ENCODE data around the gene MMP13.
"Not testable (repeated sequence)": the region's sequence is repeated elsewhere in the genome, so short reads cannot be mapped to it uniquely, and the experiment has no call there.

Gene MMP13

DNA sequence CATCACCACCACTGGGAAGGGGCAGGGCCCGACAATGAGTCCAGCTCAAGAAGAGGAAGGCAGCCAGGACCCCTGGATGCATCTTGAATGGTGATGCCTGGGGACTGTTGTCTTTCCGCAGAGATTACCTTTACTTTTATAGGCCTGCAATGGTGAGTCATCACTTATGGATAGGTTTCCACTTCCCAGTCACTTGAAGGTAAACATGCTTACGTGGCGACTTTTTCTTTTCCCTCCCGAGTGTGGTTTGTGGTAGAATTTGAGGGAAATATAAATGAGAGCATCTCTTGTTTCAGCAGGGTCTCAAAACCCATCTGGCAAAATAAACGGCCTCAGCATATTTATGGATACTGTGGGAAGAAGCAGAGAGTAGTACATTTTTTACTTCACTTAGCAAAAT is at the start of gene MMP13:
Gene MMP13 (minus strand): TSS at position 109 of the 400 bp plus-strand sequence. CDS start 27 bp downstream, at position 82.
- no peak for DNase-seq

DNA sequence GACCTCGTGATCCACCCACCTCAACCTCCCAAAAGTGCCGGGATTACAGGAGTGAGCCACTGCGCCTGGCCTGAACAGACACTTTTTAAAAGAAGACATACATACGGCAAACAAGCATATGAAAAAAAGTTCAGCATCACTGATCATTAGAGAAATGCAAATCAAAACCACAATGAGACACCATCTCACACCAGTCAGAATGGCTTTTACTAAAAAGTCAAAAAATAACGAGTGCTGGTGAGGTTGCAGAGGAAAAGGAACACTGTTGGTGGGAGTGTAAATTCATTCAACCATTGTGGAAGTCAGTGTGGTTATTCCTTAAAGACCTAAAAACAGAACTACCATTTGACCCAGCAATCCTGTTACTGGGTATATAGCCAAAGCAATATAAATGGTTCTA is 48.7 kb upstream of the MMP13 start:
- not testable (repeated sequence) for DNase-seq

DNA sequence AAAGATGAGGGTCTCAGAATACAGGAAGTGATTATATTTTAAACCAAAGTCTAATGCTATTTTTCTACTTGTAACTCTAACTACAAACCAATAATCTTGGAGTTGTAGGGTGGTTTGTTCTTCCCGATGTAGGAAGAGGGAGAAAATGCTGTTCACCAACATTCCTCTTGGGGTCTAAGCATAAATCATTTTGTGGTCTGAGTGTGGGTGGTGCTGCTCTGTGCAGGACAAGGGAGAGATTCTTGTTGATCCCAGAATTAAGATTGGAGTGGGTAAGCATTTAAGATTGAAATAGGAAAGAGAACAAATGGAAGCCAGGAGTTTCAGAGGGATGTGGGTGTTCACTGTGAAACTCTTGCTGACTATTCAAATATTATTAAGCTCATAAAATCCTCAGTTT is 38.6 kb upstream of the MMP13 start:
- no peak for DNase-seq

DNA sequence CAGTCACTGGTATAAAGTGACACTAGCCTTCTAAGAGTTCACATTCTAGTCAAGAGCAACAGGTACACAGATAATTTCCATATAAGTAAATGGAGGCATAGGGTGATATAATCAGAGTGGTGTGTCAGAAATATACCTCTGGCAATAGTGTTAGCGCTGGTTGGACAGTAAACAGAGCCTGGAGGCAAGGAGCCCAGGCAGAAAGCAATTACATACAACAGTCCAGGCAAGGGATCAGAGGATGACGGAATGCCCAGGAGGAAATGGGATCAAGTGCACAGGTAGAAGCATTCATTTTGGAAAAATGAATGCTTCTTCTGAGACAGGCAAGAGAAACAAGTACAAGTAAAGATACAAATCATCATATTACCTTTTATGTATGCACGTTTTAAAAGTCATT is 36.2 kb upstream of the MMP13 start:
- no peak for DNase-seq

DNA sequence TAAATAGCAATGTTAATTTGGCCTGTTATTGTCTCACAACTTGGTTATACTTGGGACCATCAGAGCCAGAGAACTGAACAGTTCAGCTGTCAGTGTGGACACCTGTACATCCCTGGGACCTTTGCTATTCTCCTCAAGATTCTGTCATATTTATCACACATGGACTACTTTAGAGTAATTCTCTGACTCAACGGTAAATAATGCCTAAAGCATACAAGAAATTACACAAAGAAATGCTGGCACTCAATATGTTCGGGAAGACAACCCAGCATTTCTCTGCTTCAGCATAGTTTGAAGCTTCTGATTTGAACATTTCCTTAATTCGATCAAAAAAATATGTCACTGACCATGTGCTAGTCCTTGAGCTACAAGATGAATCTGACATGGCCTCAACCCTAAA is 34.6 kb upstream of the MMP13 start:
- DNase-seq: no peak

DNA sequence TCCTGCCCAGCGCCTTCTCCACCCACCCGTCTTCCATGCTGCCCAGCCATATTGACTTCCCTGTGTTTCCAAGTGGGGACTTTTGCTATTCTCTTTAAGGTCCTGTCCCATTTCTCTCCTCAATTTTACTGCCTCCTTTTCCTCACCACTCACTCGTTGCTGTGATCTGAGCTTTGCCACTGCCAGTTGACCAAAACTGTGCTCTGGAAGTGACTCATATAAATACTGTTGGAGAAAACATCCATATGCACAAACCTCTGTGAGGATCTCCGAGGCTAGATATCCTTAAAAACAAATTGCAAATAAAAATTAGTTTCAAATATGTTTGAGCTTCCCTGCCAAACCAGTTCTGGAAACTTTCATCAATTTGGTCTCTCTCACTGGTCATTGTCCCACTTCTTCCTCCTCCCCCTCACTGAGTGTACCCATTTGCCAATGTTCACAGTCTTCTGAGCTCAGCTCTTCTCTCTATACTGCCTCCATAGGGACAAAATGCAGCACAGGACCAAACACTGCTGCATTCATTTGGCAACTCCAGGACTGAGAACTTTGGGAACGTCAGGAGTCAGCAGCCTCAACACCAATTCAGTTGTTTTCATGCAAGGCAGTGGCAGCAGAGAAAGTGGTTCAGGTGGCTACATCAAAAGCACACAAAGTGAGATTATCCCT is 34.0 kb upstream of the MMP13 start:
- DNase-seq: no peak

DNA sequence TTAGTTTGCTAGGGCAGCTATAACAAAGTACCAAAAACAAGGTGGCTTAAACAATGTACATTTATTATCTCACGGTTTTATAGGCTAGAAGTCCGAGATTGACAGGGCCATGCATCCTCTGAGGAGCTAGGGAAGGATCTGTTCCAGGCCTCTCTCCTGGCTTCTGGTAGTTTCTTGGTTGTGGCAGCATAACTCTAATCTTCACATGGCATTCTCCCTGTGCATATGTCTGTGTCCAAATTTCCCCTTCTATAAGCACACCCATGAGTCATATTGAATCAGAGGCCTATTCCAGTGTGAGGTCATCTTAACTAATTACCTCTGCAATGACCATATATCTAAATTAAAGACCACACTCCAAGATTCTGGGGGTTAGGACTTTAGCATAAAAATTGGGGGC is 31.3 kb upstream of the MMP13 start:
- no peak for DNase-seq

DNA sequence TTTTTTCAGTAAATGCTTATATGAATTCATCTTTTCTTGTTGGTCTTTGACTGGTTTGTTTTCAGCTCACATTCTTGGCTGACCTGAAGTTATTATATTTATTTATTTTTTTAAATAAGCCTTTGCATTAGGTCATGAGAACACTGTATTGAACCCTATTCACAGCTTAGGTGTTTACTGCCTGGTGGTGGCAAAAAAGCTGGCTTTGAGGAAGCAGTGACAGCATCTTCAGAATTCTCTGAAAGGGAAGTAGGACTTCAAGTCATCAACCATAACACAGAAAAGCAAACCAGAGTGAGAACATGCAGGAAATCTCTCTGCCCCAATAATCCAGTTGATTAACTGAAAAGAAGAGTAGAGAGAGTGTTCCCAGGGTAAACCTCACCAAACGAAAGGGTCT is 30.3 kb upstream of the MMP13 start:
- no peak for DNase-seq

DNA sequence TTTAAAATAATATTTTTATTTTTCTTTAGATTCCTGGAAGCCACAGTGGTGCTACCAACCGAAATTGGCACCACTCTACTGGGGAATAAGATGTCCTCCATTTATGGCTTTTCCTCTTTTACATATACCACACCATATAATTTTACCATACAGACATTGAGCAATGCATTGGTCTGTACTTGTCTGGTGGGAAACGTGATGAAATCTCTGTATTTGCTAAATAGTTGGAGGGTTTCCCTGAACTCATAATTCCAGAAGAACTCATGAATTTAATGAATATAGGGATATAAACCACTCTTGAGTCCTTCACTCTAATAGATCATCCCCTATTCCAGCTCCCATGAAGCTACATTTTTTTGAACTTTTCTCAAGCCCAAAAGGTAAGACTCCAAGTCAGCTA is 28.0 kb upstream of the MMP13 start:
- no peak for DNase-seq

DNA sequence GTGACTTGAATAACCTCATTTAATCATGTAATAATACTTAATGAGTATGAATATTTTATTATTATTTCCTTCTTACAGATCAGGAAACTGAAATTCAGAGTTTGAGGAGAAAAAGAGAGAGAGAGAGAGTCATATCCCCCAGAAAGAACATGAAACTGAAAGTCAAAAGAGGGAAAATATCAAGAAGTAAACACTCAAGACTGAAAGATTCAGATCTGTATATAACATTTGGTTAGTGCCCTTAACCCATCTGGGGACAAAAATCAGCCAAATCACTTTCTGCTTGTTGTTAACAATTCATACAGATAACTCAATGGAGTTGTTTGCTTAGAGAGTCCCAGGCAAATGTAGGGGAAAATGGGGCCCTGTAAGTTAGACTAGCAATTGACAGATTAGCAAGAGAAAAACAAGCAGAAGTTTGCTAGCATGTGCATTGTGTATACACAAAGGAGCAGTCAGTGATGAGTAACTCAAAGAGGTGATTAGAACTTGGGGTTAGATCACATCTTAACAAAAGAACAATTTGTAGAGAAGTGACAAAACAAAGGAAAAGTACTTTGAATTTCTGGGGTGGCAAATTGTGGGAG is 25.9 kb upstream of the MMP13 start:
- no peak for DNase-seq

DNA sequence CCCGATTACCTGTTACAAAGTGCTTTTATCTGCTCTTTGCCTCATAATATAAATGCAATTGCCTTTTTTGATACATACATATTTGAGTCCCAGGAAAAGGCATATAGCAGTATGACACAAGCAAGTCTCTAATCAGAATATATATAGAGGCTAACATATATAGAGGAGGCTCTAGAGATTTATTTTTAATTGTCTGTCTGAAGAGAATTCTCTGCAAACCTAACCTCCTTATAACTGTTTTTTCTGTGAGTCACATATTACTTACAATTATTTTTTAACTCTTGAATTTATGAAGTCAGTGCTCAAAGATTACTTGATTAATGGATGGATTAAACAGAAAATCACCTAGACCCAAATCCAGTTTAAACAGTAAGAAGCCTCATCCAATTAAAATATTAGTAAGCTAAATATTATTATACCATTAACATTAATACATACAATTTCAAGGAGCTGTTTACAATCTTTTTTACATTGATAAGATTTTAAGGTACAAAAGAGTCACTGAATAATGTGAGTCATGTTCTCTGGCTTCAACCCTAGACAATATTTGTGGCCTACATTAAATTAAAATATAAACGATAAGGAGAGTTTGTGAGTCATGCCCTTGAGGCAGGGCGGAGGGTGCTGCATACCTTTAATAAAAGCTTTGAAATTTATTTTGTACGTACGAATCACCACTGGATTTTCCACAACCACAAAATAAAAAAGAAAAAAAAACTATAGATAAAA is 19.2 kb upstream of the MMP13 start:
- peak; percentile 25 for DNase-seq

DNA sequence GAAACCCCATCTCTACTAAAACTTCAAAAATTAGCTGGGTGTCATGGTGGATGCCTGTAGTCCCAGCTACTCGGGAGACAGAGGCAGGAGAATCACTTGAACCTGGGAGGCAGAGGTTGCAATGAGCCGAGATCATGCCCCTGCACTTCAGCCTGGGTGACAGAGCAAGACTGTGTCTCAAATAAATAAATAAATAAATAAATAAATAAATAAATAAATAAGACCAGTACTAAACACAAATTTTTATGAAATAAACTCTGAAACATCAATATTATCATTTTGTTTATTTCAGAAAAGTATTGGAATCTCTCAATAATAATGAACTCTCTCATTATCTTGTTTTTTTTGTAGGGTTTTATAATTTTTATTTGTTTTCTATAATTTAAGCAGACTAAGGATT is 18.2 kb upstream of the MMP13 start:
- DNase-seq: not testable (repeated sequence)

DNA sequence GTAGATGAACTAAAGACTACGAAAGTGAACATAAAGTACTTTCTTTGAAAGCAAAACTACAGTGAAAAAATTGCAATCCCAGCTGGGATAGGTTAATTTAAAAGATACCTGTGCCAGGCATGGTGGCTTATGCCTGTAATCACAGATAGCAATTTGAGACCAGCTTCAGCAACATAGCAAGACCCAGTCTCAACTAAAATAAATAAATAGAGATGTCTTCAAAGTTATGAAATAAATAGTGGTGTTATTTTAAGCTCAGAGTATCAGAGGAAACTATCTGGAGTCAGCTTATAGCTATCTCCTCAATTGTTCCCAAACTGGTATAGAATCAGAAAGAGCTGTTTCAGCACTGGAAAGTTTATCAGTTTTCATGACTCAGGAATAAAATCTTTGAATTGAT is 17.3 kb upstream of the MMP13 start:
- no peak for DNase-seq

DNA sequence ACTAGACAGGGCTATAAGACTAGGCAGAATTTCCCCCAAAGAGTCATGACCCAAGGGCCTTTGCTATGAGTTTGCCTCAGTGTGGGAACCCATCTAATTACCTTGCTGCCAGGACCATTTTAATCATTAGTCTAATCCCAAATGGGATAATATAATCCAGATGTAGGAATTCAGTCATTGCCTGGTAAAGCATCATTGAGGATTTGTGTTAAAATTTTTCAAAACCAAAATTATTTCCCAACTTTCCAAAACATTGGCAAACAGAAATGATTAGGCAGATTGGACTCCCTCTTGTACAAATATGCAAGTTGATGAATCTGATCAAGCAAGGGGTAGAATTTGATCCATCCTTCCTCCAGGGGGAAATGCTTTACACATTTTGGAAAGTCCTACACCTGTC is 16.2 kb upstream of the MMP13 start:
- DNase-seq: no peak

DNA sequence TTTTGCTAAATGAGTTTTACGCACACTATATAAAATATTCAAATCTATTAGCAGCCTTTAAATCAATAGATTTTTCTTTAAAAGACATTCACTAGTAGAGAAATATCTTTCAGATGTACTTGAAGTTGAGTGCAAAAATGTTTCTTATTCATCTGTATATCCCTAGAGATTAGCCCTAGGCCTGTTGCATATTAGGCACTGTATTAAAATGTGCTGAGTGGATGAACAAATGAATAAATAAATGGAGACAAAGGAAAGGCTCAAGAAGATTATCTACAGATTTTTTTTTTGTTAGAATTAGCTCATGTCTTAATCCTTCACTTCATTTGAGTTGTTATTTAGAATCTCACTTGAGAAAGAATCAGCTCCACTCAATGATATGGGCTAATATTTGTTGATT is 12.0 kb upstream of the MMP13 start:
- no peak for DNase-seq

DNA sequence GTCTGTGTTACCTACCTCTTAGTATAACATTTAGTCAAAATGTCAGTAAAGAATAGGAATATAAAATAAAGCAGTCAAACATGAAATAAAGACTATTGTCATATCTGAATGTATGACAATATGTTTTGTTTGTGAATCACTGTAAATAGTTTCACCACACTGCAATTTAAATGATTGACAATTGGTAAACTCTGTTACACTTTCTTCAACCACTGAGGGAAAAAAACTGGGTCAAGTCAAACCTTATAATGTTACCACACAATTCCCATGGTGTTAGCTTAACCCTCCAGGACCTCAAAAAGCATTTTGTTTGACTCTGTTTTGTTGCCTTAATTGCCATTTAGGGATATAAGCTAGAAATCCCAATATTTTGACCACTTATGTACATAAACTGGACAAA is 10.5 kb upstream of the MMP13 start:
- no peak for DNase-seq

DNA sequence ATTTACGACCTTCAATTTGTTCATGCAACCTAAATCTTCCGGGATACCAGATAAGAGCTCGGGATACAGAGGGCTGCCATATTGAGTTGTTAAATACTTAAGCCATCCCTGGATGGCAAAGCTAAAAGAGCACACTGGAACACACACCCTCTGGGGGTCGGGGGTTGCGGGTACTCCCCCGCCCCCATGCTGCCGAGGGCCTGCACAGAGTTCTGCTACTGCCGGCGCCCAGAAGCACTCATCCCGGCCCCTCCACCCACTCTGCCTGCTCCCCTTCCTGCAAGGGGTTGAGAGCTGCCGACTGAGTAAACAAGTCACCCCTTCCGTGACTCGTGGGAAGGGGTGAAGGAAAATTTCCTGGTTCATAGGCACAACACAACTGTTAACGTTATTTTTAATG is 9.3 kb upstream of the MMP13 start:
- DNase-seq: no peak

DNA sequence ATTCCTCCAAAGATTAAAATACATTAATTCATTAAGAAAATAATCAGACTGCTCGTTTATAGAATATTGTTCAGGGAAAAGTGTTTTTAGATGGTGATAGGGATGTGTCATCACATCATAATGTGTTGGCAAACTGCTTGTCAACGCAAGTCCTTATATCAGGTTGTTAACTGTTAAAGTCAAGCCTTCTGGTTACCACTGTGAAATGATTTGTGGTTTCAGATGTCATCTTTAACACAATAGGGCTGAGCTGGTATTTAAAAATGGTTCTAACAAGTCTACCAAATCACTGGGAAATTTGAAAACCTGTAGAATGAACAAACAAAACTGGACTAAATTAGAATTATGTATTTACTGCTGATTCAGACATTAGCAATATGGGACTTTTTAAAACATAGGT is 2.4 kb upstream of the MMP13 start:
- DNase-seq: no peak

DNA sequence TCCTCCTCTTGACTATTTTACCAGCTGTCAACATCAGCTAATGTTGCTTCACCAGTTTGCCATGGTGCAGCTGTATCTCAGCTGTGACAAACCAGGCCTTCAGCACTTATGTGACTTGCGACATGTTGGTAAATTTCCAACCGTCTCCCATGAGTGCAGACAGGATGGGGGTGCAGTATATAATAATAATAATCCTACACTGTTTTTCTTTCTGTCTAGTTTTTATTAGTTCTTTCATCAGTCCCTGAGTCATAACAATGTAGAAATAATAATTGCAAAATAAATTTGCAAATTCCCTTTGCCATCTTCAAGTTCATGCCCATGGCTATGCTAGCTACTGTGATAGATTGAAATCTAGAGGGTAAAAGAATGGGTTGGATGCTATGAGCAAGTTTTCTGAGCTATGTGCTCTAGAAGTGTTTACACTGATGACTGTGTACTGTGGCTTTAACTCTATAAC is 4.9 kb downstream of the MMP13 start:
- DNase-seq: no peak

DNA sequence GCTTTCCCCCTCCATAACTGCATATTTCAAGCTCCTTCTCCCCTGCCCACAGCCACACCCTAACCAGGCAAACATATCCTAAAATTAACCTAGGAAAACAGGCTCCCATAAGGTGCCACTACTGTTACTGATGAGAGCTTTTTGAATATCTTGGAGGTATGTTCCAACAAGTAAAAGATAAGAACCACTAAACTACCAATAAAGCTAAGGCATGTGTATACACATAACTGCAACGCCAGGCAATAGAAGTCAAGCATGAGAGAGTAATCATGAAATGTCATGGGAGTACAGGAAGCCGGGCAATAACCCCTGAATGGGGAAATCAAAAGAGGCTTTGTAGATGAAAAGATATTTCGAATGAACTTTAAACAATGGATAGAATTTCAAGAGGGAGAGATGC is 9.3 kb downstream of the MMP13 start:
- no peak for DNase-seq

DNA sequence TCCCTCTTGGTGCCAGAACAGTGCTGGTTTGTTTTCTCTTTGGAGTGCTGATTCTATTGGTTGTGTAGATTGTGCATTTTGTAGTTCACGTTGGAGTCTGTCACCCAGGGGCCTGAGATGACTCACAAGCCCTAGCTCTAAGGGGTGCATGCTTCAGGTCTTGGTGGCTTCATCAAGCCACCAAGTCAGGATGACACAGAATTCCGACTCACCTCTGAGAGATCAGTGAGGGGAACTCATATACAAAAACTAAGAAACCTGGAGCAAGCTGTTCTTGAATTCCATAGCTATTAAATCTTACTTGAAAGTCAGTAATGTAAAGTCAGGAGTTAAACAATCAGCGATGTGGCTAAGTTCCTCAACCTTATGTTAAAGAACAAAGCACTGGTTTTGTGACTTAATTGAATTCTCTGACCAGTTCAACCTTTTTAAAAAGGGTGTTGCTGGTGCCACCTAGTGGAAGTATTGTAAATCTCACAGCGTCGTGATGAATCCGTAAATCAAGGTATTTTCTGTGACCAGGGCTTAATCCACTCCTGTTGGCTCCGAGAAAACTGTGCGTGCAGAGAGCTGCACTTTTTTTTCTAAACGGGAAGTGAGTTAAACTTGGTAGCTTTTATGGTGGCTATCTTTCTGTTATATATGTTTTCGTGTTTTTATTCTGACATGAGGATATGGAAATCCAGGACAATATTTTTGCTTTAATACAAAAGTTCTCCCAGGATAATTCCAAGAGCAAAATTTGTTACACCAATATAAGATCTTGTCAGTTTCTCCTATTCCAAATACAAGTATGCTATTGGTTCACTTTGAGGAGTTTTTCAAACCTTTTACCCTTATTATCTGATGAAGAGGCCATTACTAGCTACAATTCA is 14.6 kb downstream of the MMP13 start:
- peak; percentile 33 for DNase-seq

DNA sequence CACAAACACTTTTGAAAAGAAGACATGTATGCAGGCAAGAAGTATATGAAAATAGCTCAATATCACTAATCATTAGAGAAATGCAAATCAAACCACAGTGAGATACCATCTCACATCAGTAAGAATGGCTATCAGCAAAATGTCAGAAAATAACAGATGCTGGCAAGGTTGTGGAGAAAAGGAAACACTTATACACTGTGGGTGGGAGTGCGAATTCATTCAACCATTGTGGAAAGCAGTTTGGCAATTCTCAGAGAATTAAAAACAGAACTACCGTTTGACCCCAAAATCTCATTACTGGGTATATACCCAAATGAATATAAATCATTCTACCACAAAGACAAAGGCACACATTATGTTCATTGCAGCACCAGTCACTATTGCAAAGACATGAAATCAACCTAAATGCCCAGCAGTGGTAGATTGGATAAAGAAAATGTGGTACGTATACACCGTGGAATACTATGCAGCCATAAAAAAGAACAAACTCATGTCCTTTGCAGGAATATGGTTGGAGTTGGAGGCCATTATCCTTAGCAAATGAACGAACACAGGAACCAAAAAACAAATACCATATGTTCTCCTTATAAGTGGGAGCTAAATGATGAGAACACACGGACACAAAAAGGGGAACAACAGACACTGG is 18.5 kb downstream of the MMP13 start:
- no peak for DNase-seq

DNA sequence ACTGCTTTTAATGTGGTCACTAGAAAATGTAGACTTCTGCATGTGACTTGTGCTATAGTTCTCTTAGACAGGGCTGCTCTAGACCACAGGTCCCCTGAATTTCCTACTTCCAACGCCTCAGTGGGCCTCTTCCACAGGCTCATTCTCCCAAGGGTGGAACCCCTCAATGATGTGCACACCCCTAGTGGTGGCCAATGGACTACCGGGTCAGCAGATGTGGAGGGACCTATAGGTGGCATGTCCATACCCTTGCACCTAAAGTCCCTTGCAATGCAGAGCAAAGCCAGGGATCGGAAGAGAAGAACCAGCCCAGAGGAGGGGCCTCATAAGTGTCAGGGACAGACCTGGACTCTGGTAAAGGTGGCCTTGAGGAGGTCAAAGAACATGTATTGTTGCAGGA is 20.0 kb downstream of the MMP13 start:
- DNase-seq: no peak

All from T1000 (cell line).